OCI-LY7 (cell line): Measurements from ENCODE around the gene CAMSAP2. TPM values are rescaled to one million over a fixed set of nuclear protein-coding genes. Genes with fewer than 3 reads are reported as not detected.

Experiments used
- BruUV-seq: library from RNA; stranded (reverse); fragments of 400-500 nt; replicated peaks from 2 replicates; lab custom pipeline; 2021; lab: Mats Ljungman, UMichigan
- CTCF ChIA-PET: fragments of 300-600 bp; sonication (Branson Sonifier 250); formaldehyde crosslinking; loops from one replicate; lab custom pipeline; 2022; ENCODE audit warnings: antibody characterized with exemption; ENCODE audit not compliant: unreplicated experiment; lab: Charles Lee
- POLR2A ChIA-PET: fragments of 300-600 bp; sonication (Branson Sonifier 250); formaldehyde crosslinking; loops from one replicate; lab custom pipeline; 2022; ENCODE audit warnings: antibody characterized with exemption; lab: Charles Lee
- DNase-seq: peaks from one replicate; pipeline ENCODE4 v3.0.0-alpha.2; 2015; ENCODE audit warnings: low spot score
- H2AFZ ChIP-seq: fragments of 200-600 bp; sonication (generic), shearing (Covaris generic); 2 replicates; pipeline ENCODE4 v1.6.1; 2014; ENCODE audit warnings: mild to moderate bottlenecking, antibody characterized with exemption, low read length, moderate library complexity
- H3K27ac ChIP-seq: fragments of 200-600 bp; sonication (generic); 2 replicates; pipeline ENCODE4 v1.5.1; 2014; ENCODE audit warnings: mixed run types, low read depth, mild to moderate bottlenecking, moderate library complexity, low read length, inconsistent platforms; ENCODE audit not compliant: poor library complexity, severe bottlenecking
- H3K36me3 ChIP-seq: fragments of 200-600 bp; sonication (generic); 2 replicates; pipeline ENCODE4 v1.6.1; 2014; ENCODE audit warnings: mild to moderate bottlenecking, antibody characterized with exemption, low read length, moderate library complexity, mixed read lengths; ENCODE audit not compliant: insufficient read depth
- H3K4me1 ChIP-seq: fragments of 200-600 bp; sonication (generic); 2 replicates; pipeline ENCODE4 v1.5.1; 2014; ENCODE audit warnings: mild to moderate bottlenecking, low read length; ENCODE audit not compliant: insufficient read depth, poor library complexity, severe bottlenecking
- H3K4me2 ChIP-seq: fragments of 200-600 bp; sonication (generic); 2 replicates; pipeline ENCODE4 v1.6.1; 2014; ENCODE audit warnings: mild to moderate bottlenecking, low read length
- H3K4me3 ChIP-seq: fragments of 200-600 bp; sonication (generic); 2 replicates; pipeline ENCODE4 v1.5.1; 2014; ENCODE audit warnings: mild to moderate bottlenecking, low read depth, low read length; ENCODE audit not compliant: poor library complexity, severe bottlenecking
- H3K79me2 ChIP-seq: fragments of 200-600 bp; sonication (generic); 2 replicates; pipeline ENCODE4 v1.6.1; 2016; ENCODE audit warnings: low read depth, mild to moderate bottlenecking, low read length, moderate library complexity, mixed read lengths; ENCODE audit not compliant: insufficient read depth
- H3K9me2 ChIP-seq: fragments of 200-600 bp; sonication (generic); 2 replicates; pipeline ENCODE4 v1.6.1; 2016; ENCODE audit warnings: mild to moderate bottlenecking, low read length, mixed read lengths; ENCODE audit not compliant: insufficient read depth
- H3K9me3 ChIP-seq: fragments of 200-600 bp; sonication (generic); 2 replicates; pipeline ENCODE4 v1.6.1; 2014; ENCODE audit warnings: mild to moderate bottlenecking, mixed run types, low read length, mixed read lengths
- H4K20me1 ChIP-seq: fragments of 200-600 bp; sonication (generic); 2 replicates; pipeline ENCODE4 v1.6.1; 2014; ENCODE audit warnings: mild to moderate bottlenecking, antibody characterized with exemption, low read length, moderate library complexity, mixed read lengths; ENCODE audit not compliant: insufficient read depth
- CTCF ChIP-seq: fragments of 200-600 bp; sonication (generic); conservative IDR thresholded peaks from 2 replicates; pipeline ENCODE4 v1.5.1; 2014; ENCODE audit warnings: mild to moderate bottlenecking, antibody characterized with exemption, low read length, moderate library complexity, mixed read lengths
- EZH2phosphoT487 ChIP-seq: fragments of 200-600 bp; sonication (generic); IDR thresholded peaks from 2 replicates; pipeline ENCODE4 v1.6.1; 2018; ENCODE audit warnings: low read depth, borderline replicate concordance, mild to moderate bottlenecking, mixed run types, antibody characterized with exemption, low read length, moderate library complexity, mixed read lengths
- intact Hi-C: fragments of 100-400 bp; cut with micrococcal nuclease; formaldehyde crosslinking; loops from one replicate; pipeline ENCODE4 v1.10.0; 2022; ENCODE audit not compliant: unreplicated experiment
- total RNA-seq, 2 experiments: library from RNA; depleted of rRNA in 1 of 2; stranded (reverse); fragments of >200 nt in 1 of 2; shearing (Covaris generic) in 1 of 2; gene quantifications; 2 replicates each; pipeline ENCODE4 v1.2.3, GENCODE V29; 2014 to 2022

Gene CAMSAP2
- total RNA-seq, 2 experiments from 2014 or later: 9.2 to 14.9 TPM

GRCh38 chr1:200886594-200886993 lies 147.9 kb downstream of the CAMSAP2 start:
- intact Hi-C loops: no loop called here
- H4K20me1 ChIP-seq: no peaks in the 10 kb centered on the region
- no peak overlapping the region for H2AFZ ChIP-seq
- peaks cover 5% of the 10 kb centered on the region for H3K4me1 ChIP-seq
- no peaks in the 10 kb centered on the region for H3K36me3 ChIP-seq
- DNase-seq: no peak
- H3K9me3 ChIP-seq: no peaks in the 10 kb centered on the region
- no peak overlapping the region for H3K4me2 ChIP-seq
- H3K4me3 ChIP-seq: no peak overlapping the region
- TF ChIP-seq CTCF: no peak
- TF ChIP-seq EZH2phosphoT487: no peak
- CTCF ChIA-PET: no interaction called here
- POLR2A ChIA-PET: interaction anchor here (0.6 kb wide), 1 partner anchor 11 kb away, joined by 3 read pairs; no protein-coding TSS in a partner anchor
- H3K27ac ChIP-seq: no peak overlapping the region
- H3K9me2 ChIP-seq: no peaks in the 10 kb centered on the region
- H3K79me2 ChIP-seq: no peaks in the 10 kb centered on the region
- no TSS peak for BruUV-seq

GRCh38 chr1:200887036-200887435 lies 148.3 kb downstream of the CAMSAP2 start:
- Histone ChIP-seq H3K9me2 (no peaks in the 10 kb centered on the region), H2AFZ (no peak overlapping the region), H3K79me2 (no peaks in the 10 kb centered on the region), H3K27ac (no peak overlapping the region), H4K20me1 (no peaks in the 10 kb centered on the region), H3K36me3 (no peaks in the 10 kb centered on the region), H3K4me1 (peaks cover 5% of the 10 kb centered on the region), H3K9me3 (no peaks in the 10 kb centered on the region), H3K4me3 (no peak overlapping the region), H3K4me2 (no peak overlapping the region)
- POLR2A ChIA-PET: interaction anchor here (0.6 to 1.4 kb wide), 2 partner anchors 10 to 133 kb away, joined by 3 to 4 read pairs; no protein-coding TSS in a partner anchor
- CTCF ChIA-PET: no interaction called here
- no peak for TF ChIP-seq CTCF
- intact Hi-C loops: no loop called here
- DNase-seq: no peak
- BruUV-seq: no TSS peak

- Histone ChIP-seq H3K79me2 (no peaks in the 10 kb centered on the region), H3K4me2 (no peak overlapping the region), H3K9me3 (no peaks in the 10 kb centered on the region), H3K9me2 (no peaks in the 10 kb centered on the region), H3K4me1 (peaks cover 5% of the 10 kb centered on the region), H2AFZ (no peak overlapping the region), H3K27ac (no peak overlapping the region), H3K36me3 (no peaks in the 10 kb centered on the region), H4K20me1 (no peaks in the 10 kb centered on the region), H3K4me3 (no peak overlapping the region)
- TF ChIP-seq CTCF (no peak), EZH2phosphoT487 (no peak)
- CTCF ChIA-PET: interaction anchor here (0.5 to 0.7 kb wide), 2 partner anchors 10 to 150 kb away, joined by 3 read pairs; no protein-coding TSS in a partner anchor
- BruUV-seq: no TSS peak
- DNase-seq: no peak
- POLR2A ChIA-PET: interaction anchor here (0.7 to 2.3 kb wide), 4 partner anchors 8 to 246 kb away, joined by 3 to 16 read pairs (median 4); no protein-coding TSS in a partner anchor
- intact Hi-C loops: no loop called here
Measured at GRCh38 chr1:200887772-200888348, 149.2 kb downstream of the CAMSAP2 start.
